SK-N-SH treated with all-trans-retinoic acid at 6 μM for 48 hours (cell line): ENCODE data around the gene FUNDC2.

Experiments used
- ATAC-seq: fragments of 200-7000 bp; cut with Tn5 transposase; 3 replicates; pipeline ENCODE4 v1.9.1; 2020; ENCODE audit warnings: mild to moderate bottlenecking, moderate library complexity
- ARNTL ChIP-seq: fragments of 450-650 bp; formaldehyde crosslinking; IDR thresholded peaks from 2 replicates; pipeline ENCODE4 v1.5.0; 2020; ENCODE audit warnings: low read depth, mild to moderate bottlenecking, moderate library complexity, borderline replicate concordance
- CREB5 ChIP-seq: fragments of 250-450 bp; sonication (Bioruptor Pico); IDR thresholded peaks from 2 replicates; pipeline ENCODE4 v1.5.1; 2020; ENCODE audit warnings: low read depth, mild to moderate bottlenecking, moderate library complexity
- CSDC2 ChIP-seq: fragments of 250-450 bp; sonication (Bioruptor Pico); IDR thresholded peaks from 2 replicates; pipeline ENCODE4 v1.5.0; 2020; ENCODE audit warnings: mild to moderate bottlenecking, moderate library complexity
- ESRRG ChIP-seq: fragments of 250-450 bp; sonication (Bioruptor Pico); IDR thresholded peaks from 2 replicates; pipeline ENCODE4 v1.6.1; 2021; ENCODE audit warnings: mild to moderate bottlenecking
- GLIS3 ChIP-seq: fragments of 250-450 bp; sonication (Bioruptor Pico); IDR thresholded peaks from 2 replicates; pipeline ENCODE4 v1.5.0; 2020; ENCODE audit warnings: mild to moderate bottlenecking, moderate library complexity
- ISL1 ChIP-seq: fragments of 250-450 bp; sonication (Bioruptor Pico); IDR thresholded peaks from 2 replicates; pipeline ENCODE4 v2.1.2; 2022; ENCODE audit warnings: mild to moderate bottlenecking, moderate library complexity
- OSR1 ChIP-seq: fragments of 250-450 bp; sonication (Bioruptor Pico); IDR thresholded peaks from 2 replicates; pipeline ENCODE4 v1.8.0; 2022; ENCODE audit warnings: moderate library complexity, mild to moderate bottlenecking, inconsistent platforms
- PATZ1 ChIP-seq: fragments of 250-450 bp; sonication (Bioruptor Pico); IDR thresholded peaks from 2 replicates; pipeline ENCODE4 v1.8.0; 2020; ENCODE audit warnings: mild to moderate bottlenecking, moderate library complexity, borderline replicate concordance
- RARB ChIP-seq: fragments of 250-450 bp; sonication (Bioruptor Pico); IDR thresholded peaks from 2 replicates; pipeline ENCODE4 v1.8.0; 2021; ENCODE audit warnings: mild to moderate bottlenecking, moderate library complexity
- SNAI2 ChIP-seq: fragments of 250-450 bp; sonication (Bioruptor Pico); IDR thresholded peaks from 2 replicates; pipeline ENCODE4 v1.5.0; 2020; ENCODE audit warnings: mild to moderate bottlenecking, moderate library complexity
- TOX ChIP-seq: fragments of 250-450 bp; sonication (Bioruptor Pico); IDR thresholded peaks from 2 replicates; pipeline ENCODE4 v1.8.0; 2021; ENCODE audit warnings: mild to moderate bottlenecking, moderate library complexity, borderline replicate concordance
- ZC3H10 ChIP-seq: fragments of 250-450 bp; sonication (Bioruptor Pico); IDR thresholded peaks from 2 replicates; pipeline ENCODE4 v1.5.1; 2021; ENCODE audit warnings: mild to moderate bottlenecking, moderate library complexity
- ZFP30 ChIP-seq: fragments of 450-650 bp; formaldehyde crosslinking; IDR thresholded peaks from 2 replicates; pipeline ENCODE4 v1.5.0; 2022; ENCODE audit warnings: mild to moderate bottlenecking, moderate library complexity
- ZNF565 ChIP-seq: fragments of 450-650 bp; formaldehyde crosslinking; conservative IDR thresholded peaks from 2 replicates; pipeline ENCODE4 v1.5.0; 2020; ENCODE audit warnings: low read depth, mild to moderate bottlenecking, moderate library complexity
- ZNF70 ChIP-seq: fragments of 450-650 bp; formaldehyde crosslinking; IDR thresholded peaks from 2 replicates; pipeline ENCODE4 v1.5.0; 2020; ENCODE audit warnings: mild to moderate bottlenecking, moderate library complexity
- TF ChIP-seq, protein P1 (sequence below): fragments of 250-450 bp; sonication (Bioruptor Pico); IDR thresholded peaks from 2 replicates; pipeline ENCODE4 v1.5.0; 2020; ENCODE audit warnings: mild to moderate bottlenecking, moderate library complexity
- TF ChIP-seq, protein P2 (sequence below): fragments of 250-450 bp; sonication (Bioruptor Pico); IDR thresholded peaks from 2 replicates; pipeline ENCODE4 v1.5.1; 2021; ENCODE audit warnings: mild to moderate bottlenecking, moderate library complexity
- TF ChIP-seq, protein P3 (sequence below): fragments of 250-450 bp; sonication (Bioruptor Pico); IDR thresholded peaks from 2 replicates; pipeline ENCODE4 v1.8.0; 2021; ENCODE audit warnings: low read depth, mild to moderate bottlenecking, moderate library complexity, borderline replicate concordance

Gene FUNDC2

GRCh38 chrX:154981116-154981411 is 45.6 kb upstream of the FUNDC2 start:
- no peak for TF ChIP-seq OSR1 (CRISPR knock-in tag)
- no peak for TF ChIP-seq PATZ1 (CRISPR knock-in tag)
- TF ChIP-seq ISL1 = no peak
- TF ChIP-seq CSDC2 (CRISPR knock-in tag) = no peak
- peak; percentile 59 for ATAC-seq

DNA sequence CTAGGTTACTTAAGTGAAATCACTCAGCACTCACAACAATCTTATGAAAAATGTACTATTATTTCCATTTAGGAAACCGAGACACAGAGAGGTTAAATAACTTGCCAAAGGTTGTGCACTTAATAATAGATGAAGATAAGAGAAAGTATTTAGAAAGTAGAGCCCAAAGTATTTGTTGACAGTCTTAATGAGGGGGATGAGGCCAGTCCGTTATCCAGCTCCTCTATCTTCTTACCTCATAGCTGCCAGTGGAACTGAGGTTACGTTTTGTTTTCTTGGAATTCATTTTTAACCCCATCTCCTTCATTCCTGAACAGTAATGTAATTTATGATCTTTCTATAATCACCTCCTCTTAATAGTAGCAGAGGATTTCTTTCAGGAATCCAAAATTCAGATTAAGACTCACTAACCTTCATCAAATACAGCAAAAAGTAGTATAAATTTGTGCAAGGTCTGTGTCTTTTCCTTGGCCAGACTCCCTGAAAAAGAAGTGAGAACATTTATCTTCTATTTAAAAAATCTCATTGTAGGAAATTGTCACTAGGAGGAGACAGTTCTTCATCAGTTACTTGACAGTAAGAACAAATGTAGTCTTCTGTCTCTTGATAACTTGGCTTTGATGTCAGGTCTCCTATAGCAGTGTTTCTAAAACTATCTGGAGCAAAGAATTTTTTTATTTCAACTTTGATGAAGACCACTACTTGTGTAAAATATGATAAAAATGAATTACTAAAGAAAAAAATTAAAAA is 39.6 kb upstream of the FUNDC2 start:
- ATAC-seq = no peak
- no peak for TF ChIP-seq CREB5 (CRISPR knock-in tag)
- TF ChIP-seq ZNF70 = no peak
- TF ChIP-seq, protein P1, sequence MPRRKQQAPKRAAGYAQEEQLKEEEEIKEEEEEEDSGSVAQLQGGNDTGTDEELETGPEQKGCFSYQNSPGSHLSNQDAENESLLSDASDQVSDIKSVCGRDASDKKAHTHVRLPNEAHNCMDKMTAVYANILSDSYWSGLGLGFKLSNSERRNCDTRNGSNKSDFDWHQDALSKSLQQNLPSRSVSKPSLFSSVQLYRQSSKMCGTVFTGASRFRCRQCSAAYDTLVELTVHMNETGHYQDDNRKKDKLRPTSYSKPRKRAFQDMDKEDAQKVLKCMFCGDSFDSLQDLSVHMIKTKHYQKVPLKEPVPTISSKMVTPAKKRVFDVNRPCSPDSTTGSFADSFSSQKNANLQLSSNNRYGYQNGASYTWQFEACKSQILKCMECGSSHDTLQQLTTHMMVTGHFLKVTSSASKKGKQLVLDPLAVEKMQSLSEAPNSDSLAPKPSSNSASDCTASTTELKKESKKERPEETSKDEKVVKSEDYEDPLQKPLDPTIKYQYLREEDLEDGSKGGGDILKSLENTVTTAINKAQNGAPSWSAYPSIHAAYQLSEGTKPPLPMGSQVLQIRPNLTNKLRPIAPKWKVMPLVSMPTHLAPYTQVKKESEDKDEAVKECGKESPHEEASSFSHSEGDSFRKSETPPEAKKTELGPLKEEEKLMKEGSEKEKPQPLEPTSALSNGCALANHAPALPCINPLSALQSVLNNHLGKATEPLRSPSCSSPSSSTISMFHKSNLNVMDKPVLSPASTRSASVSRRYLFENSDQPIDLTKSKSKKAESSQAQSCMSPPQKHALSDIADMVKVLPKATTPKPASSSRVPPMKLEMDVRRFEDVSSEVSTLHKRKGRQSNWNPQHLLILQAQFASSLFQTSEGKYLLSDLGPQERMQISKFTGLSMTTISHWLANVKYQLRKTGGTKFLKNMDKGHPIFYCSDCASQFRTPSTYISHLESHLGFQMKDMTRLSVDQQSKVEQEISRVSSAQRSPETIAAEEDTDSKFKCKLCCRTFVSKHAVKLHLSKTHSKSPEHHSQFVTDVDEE (CRISPR knock-in tag) = no peak
- TF ChIP-seq ISL1 = no peak
- TF ChIP-seq SNAI2 (CRISPR knock-in tag) = no peak
- TF ChIP-seq, protein P2, sequence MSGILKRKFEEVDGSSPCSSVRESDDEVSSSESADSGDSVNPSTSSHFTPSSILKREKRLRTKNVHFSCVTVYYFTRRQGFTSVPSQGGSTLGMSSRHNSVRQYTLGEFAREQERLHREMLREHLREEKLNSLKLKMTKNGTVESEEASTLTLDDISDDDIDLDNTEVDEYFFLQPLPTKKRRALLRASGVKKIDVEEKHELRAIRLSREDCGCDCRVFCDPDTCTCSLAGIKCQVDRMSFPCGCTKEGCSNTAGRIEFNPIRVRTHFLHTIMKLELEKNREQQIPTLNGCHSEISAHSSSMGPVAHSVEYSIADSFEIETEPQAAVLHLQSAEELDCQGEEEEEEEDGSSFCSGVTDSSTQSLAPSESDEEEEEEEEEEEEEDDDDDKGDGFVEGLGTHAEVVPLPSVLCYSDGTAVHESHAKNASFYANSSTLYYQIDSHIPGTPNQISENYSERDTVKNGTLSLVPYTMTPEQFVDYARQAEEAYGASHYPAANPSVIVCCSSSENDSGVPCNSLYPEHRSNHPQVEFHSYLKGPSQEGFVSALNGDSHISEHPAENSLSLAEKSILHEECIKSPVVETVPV (CRISPR knock-in tag) = no peak
- TF ChIP-seq ZNF565 = no peak
- TF ChIP-seq, protein P3, sequence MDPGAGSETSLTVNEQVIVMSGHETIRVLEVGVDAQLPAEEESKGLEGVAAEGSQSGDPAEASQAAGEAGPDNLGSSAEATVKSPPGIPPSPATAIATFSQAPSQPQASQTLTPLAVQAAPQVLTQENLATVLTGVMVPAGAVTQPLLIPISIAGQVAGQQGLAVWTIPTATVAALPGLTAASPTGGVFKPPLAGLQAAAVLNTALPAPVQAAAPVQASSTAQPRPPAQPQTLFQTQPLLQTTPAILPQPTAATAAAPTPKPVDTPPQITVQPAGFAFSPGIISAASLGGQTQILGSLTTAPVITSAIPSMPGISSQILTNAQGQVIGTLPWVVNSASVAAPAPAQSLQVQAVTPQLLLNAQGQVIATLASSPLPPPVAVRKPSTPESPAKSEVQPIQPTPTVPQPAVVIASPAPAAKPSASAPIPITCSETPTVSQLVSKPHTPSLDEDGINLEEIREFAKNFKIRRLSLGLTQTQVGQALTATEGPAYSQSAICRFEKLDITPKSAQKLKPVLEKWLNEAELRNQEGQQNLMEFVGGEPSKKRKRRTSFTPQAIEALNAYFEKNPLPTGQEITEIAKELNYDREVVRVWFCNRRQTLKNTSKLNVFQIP (CRISPR knock-in tag) = no peak
- TF ChIP-seq RARB (CRISPR knock-in tag) = no peak

GRCh38 chrX:154987940-154988339 is 38.7 kb upstream of the FUNDC2 start:
- ATAC-seq = no peak
- TF ChIP-seq CSDC2 (CRISPR knock-in tag) = no peak
- TF ChIP-seq ZNF565 = no peak
- TF ChIP-seq ESRRG (CRISPR knock-in tag) = no peak
- no peak for TF ChIP-seq ZNF70
- TF ChIP-seq SNAI2 (CRISPR knock-in tag) = no peak
- TF ChIP-seq OSR1 (CRISPR knock-in tag) = no peak
- TF ChIP-seq ISL1 = no peak
- no peak for TF ChIP-seq RARB (CRISPR knock-in tag)
- no peak for TF ChIP-seq ZC3H10 (CRISPR knock-in tag)
- TF ChIP-seq ARNTL (CRISPR knock-in tag) = no peak
- TF ChIP-seq GLIS3 (CRISPR knock-in tag) = no peak
- TF ChIP-seq CREB5 (CRISPR knock-in tag) = no peak
- no peak for TF ChIP-seq ZFP30 (CRISPR knock-in tag)
- TF ChIP-seq TOX (CRISPR knock-in tag) = no peak
- TF ChIP-seq, protein P1 (CRISPR knock-in tag) = no peak
- TF ChIP-seq, protein P3 (CRISPR knock-in tag) = no peak
